GM21825 (cell line): ENCODE data around the gene MRPL18.
A peak's percentile ranks its signal among the peaks of the same experiment; 100 is the strongest.
"Not testable (repeated sequence)": the region's sequence is repeated elsewhere in the genome, so short reads cannot be mapped to it uniquely, and the experiment has no call there.

Experiments
- ATAC-seq: cut with Tn5 transposase; IDR thresholded peaks from one replicate; pipeline ENCODE4 v1.9.1; 2021; ENCODE audit warnings: mild to moderate bottlenecking, moderate library complexity; ENCODE audit not compliant: unreplicated experiment

Gene MRPL18

DNA sequence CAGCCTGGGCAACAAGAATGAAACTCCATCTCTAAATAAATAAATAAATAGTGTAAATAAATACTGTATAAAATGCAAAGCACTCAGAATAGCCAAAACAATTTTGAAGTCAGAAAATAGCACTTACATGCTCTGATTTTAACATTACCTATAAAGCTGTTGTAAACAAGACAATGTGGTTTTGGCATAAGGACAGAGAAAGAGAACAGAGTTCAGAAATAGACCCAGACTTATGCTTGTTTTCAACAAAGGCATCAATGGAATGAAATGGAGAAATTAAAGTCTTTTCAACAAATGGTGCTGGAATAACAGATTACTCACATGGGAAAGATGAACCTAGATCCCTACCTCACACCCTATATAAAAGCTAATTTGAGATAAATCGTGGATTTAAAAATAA is 18.1 kb upstream of the MRPL18 start:
- no peak for ATAC-seq

GRCh38 chr6:159777240-159777904 is 12.9 kb upstream of the MRPL18 start:
- no peak for ATAC-seq

DNA sequence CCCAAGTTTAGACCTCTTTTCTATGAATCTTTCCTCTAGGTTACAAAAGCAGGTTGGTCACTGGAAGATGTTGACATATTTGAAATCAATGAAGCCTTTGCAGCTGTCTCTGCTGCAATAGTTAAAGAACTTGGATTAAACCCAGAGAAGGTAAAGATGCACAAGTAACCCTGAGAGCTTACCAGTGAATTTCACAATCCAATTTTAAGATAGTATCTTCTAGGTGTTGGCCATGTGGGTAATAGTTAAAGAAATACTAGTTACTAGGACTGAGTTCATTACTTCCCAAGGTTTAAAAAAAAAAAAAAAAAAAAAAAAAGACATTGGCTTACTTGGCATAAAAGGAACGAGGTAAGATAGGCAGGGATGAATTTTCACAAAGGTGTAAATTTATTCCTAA is 12.1 kb upstream of the MRPL18 start:
- no peak for ATAC-seq

GRCh38 chr6:159778542-159779103 is 11.6 kb upstream of the MRPL18 start:
- ATAC-seq: no peak

- no peak for ATAC-seq
These were observed 2.0 kb upstream of the MRPL18 start for GRCh38 chr6:159788276-159788675.

GRCh38 chr6:159788753-159789376 is 1.4 kb upstream of the MRPL18 start:
- ATAC-seq: peak; percentile 6

DNA sequence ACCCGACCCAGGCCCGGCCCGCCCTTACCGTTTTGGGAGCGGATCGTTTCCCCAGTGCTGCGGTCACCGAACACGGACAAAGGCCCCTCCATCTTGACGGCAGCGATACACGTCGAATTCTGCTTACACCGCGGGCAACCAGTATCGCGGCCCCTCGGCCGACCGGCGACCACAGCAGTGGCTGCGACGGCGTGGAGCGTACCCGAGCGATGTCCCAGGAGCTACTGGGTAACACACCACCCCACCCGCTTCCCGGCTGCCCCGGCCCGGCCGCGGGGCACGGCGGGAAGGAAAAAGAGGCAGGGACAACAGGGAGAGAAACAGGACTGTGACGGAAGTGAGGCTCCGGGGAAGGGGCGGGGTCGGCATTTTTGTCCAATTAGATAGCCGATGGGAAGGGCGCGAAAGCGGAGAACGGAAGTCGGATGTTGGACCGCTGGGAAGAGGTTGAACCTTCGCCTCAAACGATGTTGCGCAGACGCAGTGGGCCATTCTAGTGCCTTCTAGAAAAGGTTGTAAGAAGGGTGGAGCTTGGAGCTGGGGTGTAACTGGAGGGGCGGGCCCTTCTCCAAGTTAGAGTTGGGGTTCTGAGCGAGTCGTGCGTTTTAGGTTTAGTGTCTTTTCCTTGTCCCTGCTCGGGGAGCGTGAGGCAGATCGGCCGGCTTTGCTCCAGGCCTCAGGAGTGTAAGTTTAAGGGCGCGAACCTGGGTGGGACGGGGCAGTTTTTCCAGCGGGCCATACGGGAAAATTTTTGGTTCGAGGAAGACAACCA is 704 bp upstream of the MRPL18 start, which contains the start of gene TCP1:
Gene TCP1, minus strand, starts transcription at position 226 of the 772 bp plus-strand sequence. Its CDS starts 134 bp downstream, at position 92.
- peak; percentile 72 for ATAC-seq

GRCh38 chr6:159790956-159791598 is 810 bp downstream of the MRPL18 start:
- no peak for ATAC-seq

GRCh38 chr6:159794976-159795375 is 4.7 kb downstream of the MRPL18 start:
- ATAC-seq: not testable (repeated sequence)

DNA sequence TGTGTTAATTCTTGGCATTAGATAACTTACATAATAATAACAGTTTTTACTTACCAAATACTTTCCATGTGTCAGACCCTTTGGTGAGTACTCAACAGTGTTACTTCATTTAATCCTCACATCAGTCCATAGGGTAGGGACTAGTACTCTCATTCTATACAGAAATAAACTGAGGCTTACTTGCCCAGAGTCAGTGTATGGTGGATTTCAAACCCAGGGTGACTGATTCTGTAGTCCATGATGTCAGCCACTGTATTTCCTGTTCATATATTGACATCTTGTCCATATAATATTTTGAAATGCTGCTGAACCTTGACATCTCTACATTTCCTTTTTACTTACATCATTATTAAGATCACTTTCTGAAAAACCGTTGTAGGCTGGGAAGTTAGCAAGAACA is 7.3 kb downstream of the MRPL18 start:
- no peak for ATAC-seq

DNA sequence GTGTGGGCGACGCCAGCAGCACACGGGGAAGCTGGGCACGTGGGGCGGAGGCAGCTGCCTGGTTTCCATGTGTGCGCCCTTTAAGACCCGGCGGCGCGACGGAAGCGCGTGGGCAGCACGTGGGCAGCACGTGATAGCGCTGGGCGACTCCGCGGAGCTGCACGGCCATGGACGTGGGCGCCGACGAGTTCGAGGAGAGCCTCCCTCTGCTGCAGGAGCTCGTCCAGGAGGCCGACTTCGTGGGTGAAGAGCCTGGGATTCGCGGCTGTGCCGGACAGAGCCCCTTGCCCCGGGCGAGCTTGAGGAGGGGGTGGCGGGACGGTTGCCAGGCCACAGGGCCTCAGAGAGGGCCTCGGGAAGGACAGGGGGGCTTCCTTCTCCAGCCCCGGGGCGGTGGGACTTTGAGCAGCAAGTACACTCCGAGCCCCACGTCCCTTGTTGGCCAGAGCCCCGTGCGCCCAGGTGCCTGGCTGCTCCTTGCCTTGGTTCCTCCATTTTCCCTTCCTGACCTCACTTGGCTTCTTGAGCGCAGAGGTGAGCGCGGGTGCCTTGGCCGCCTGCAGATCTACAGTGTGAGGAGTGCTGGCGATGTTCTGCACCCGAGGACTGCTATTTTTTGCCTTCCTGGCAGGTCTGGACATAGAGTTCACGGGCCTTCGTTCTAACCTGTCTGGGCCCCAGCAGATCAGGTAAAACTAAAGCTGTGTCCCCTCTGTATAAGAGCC is 10.0 kb downstream of the MRPL18 start, which contains the start of gene PNLDC1:
Gene PNLDC1, plus strand, starts transcription at position 136 of the 725 bp plus-strand sequence. Its CDS starts 32 bp downstream, at position 168.
- ATAC-seq: no peak

- ATAC-seq: no peak
These were observed 11.7 kb downstream of the MRPL18 start for GRCh38 chr6:159801935-159802334.

GRCh38 chr6:159804504-159804903 is 14.2 kb downstream of the MRPL18 start:
- ATAC-seq: no peak

- no peak for ATAC-seq
These were observed 15.3 kb downstream of the MRPL18 start for GRCh38 chr6:159805440-159806020.

DNA sequence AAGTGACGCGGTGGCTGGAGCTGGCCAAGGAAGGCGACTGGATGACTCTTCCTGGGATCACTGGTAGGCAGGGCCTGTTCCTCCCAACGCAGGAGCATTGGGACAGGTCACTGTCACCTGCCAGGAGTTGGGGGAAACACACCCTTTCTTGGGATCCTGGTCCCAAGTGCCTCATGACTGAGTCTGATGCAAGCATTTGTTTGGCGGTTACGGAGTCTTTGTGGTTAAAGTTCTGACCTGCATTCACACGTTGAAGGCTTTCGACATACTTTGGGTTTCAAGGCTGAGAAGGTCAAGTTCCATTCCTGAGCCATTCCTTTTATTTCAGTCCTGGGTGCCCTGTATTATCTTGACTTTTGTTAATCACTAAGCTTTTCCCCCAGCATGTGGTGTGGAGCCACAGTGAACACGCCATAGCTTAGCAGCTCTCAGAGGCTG is 15.8 kb downstream of the MRPL18 start:
- ATAC-seq: no peak

- no peak for ATAC-seq
These were observed 17.0 kb downstream of the MRPL18 start for GRCh38 chr6:159807150-159807858.

DNA sequence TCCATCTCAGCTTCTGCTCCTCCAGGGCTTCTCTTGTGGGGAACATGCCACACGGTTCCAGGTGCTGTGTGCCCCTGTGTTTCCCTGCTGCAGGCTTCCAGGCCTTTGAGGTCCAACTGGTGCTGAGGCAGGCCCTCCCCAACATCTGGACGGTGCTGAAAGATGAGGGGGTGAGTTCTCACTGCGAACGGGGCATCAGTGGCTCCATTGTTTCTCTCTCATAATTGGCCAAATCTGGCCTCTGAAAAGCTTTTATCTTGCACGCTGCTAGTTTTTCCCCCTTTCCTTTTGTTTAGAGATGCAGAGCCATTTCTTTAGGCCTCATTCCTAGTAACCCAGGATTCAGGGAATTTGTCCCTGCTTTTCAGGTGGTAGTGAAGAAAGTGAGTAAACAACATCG is 18.4 kb downstream of the MRPL18 start:
- no peak for ATAC-seq

GRCh38 chr6:159809149-159809548 is 18.9 kb downstream of the MRPL18 start:
- peak; percentile 66 for ATAC-seq

GRCh38 chr6:159813781-159814180 is 23.5 kb downstream of the MRPL18 start:
- ATAC-seq: no peak
